ENCODE measurements around the gene DBNL. TPM values are rescaled to one million over a fixed set of nuclear protein-coding genes. Genes with fewer than 3 reads are reported as not detected.

DBNL gene
- total RNA-seq, 4 donors from 2014 or later: 92.2 to 132 (median 124) TPM

DNA sequence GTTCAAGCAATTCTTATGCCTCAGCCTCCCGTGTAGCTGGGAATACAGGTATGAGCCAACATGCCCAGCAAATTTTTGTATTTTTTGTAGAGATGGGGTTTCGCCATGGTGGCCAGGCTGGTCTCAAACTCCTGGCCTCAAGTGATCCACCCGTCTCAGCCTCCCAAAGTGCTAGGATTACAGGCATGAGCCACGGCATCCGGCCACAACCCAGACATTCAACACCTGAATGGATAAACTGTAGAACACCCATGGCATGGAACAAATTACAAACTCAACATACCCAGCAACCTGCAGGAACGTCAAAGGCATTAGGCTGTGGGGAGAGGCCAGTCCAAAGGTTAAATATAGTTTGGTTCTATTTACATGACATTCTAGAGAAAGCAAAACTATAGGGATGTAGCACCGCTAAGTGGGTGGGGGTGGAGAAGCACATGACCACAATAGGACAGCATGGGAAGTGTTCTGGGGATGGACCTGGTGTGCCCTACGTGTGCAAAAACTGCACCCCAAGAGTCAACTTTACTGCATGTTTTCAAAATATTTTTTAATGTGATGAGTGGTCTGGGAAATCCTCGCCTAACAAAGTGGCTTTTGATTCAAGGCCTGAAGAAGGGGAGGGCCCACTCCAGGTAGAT, 27.3 kb downstream of the DBNL start:
- H3K27ac ChIP-seq: peak overlapping the region in 3 of 4 donors; percentile 69 to 78 (median 72)
- ATAC-seq: no peak
- peaks cover 0 to 45% of the 10 kb centered on the region in 2 donors for H3K36me3 ChIP-seq
- no peak overlapping the region for H3K4me3 ChIP-seq
- no peaks in the 10 kb centered on the region for H3K9me3 ChIP-seq
- H3K4me1 ChIP-seq: peaks cover 0 to 44% (median 19%) of the 10 kb centered on the region in 3 donors
- TF ChIP-seq EP300 (IDR thresholded peaks at IDR 0.05): no peak
- no peak for TF ChIP-seq POLR2AphosphoS5 (IDR thresholded peaks at IDR 0.05)
- TF ChIP-seq, protein P1, sequence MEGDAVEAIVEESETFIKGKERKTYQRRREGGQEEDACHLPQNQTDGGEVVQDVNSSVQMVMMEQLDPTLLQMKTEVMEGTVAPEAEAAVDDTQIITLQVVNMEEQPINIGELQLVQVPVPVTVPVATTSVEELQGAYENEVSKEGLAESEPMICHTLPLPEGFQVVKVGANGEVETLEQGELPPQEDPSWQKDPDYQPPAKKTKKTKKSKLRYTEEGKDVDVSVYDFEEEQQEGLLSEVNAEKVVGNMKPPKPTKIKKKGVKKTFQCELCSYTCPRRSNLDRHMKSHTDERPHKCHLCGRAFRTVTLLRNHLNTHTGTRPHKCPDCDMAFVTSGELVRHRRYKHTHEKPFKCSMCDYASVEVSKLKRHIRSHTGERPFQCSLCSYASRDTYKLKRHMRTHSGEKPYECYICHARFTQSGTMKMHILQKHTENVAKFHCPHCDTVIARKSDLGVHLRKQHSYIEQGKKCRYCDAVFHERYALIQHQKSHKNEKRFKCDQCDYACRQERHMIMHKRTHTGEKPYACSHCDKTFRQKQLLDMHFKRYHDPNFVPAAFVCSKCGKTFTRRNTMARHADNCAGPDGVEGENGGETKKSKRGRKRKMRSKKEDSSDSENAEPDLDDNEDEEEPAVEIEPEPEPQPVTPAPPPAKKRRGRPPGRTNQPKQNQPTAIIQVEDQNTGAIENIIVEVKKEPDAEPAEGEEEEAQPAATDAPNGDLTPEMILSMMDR (IDR thresholded peaks at IDR 0.05): no peak
- no peak for TF ChIP-seq POLR2A (IDR thresholded peaks at IDR 0.05)
- 30 to 61% methylated on average over 4 to 8 of the region's 9 CpGs for WGBS, 2 donors (ENCODE audit: low coverage in 1 of 2)
- no peaks in the 10 kb centered on the region for H3K27me3 ChIP-seq

DNA sequence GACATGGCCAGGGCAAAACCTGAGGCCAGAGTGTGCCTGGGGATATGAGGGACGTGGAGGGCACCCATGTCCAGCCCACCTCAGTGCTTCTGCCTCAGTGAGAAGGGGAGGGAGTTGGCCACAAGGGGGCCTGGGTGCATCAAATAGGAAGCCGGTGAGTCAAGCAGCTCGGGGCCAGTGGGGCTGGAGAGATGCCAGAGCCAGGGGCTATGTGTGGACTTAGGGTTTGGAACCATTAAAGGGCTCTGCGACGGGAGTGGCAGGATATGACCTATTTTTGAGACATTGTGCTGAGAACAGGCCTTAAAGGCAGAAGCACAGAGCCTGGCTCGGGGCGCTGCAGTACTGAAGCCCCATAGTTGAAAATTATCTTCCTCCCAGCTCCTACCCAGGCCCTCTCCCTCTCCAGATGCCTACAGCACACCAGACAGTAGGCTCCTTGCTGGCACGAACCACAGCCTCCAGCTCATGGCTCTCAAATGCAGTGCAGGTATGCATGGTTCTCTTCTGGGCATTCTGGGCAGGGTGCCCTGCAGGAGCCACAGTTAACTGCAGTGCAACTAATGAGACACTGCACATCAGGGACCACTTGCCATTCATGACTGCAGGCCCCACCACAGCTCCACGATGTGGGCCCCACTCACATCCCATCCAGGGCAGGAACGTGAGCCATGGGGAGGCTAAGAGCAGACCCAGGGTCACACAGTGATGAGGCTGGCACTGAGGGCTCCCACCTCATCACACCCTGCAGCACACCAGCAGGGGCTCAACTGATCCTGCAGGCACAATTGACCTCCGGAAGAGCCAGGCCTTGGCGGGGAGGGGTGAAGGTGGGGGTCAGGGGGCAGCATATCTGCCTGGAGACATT, 28.1 kb downstream of the DBNL start:
- Histone ChIP-seq H3K27ac (peak overlapping the region in 3 of 4 donors; percentile 69 to 78 (median 72)), H3K36me3 (peaks cover 0 to 53% of the 10 kb centered on the region in 2 donors), H3K9me3 (no peaks in the 10 kb centered on the region), H3K4me1 (peaks cover 0 to 41% (median 19%) of the 10 kb centered on the region in 3 donors), H3K4me3 (no peak overlapping the region), H3K27me3 (no peaks in the 10 kb centered on the region)
- peak; percentile 59 for ATAC-seq
- TF ChIP-seq, protein P1 (IDR thresholded peaks at IDR 0.05): peak in 3 of 4 experiments; percentile 55 to 79 (median 64)
- peak; percentile 18 for TF ChIP-seq POLR2AphosphoS5 (IDR thresholded peaks at IDR 0.05)
- no peak for TF ChIP-seq EP300 (IDR thresholded peaks at IDR 0.05)
- TF ChIP-seq POLR2A (IDR thresholded peaks at IDR 0.05): no peak
- WGBS, 2 donors (ENCODE audit: low coverage in 1 of 2): 13 to 30% methylated on average over 2 to 7 of the region's 12 CpGs

DNA sequence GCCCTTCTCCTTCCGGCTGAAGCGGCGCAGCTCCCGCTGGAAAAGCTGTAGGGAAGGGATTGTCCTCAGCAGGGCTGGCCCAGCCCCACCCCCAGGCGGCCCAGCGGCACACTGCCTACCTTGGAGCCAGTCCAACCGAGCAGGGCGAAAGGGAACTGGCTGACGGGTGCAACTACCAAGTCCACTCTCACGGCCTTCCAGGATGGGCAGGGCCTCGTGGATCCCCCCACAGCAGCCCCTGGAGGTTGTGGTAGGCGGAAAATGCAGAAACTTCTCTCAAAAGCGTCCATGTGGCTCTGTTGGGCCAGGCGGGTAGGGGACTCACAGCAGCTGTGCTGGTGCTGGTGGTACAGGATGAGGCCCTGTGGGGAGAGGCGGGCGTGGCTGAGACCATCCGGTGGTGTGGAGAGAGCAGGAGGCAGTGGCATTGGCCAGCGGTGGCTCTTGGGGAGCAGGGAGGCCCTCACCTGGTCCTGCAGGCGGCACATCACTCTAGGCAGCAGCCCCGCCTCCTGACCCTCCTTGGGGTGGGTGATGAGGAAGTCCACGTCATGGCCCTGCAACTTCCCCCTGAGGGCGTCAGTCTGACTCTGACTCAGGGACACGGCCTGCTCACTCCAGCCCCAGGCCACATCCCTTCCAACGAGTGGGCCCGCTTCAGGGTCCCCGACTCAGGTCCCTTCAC, 29.3 kb downstream of the DBNL start:
- Histone ChIP-seq H3K4me3 (peak overlapping the region in 1 of 2 donors; percentile 13), H3K36me3 (peaks cover 0 to 65% of the 10 kb centered on the region in 2 donors), H3K9me3 (no peaks in the 10 kb centered on the region)

DNA sequence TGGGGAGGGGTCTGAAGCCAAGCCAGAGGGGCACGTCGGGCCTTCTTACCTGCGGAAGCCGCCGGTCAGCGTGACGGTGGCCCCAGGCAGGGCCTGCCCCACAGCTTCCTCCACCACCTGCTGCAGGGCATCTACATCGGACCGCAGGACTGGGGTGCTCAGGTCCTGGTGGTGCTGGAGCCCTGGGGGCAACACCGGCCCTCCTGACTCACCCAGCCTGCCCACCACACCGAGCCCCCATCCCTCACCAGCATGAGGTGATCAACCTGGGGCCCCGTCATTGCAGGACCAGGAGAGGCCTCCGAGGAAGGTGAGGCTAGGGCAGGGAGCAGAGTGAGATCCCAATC, 29.8 kb downstream of the DBNL start:
- Histone ChIP-seq H3K27ac (peak overlapping the region in 3 of 4 donors; percentile 69 to 78 (median 72)), H3K4me3 (no peak overlapping the region), H3K4me1 (peaks cover 0 to 49% (median 19%) of the 10 kb centered on the region in 3 donors), H3K36me3 (peaks cover 0 to 70% of the 10 kb centered on the region in 2 donors), H3K9me3 (no peaks in the 10 kb centered on the region), H3K27me3 (no peaks in the 10 kb centered on the region)
- TF ChIP-seq, protein P1 (IDR thresholded peaks at IDR 0.05): no peak
- TF ChIP-seq POLR2AphosphoS5 (IDR thresholded peaks at IDR 0.05) (no peak), POLR2A (IDR thresholded peaks at IDR 0.05) (no peak), EP300 (IDR thresholded peaks at IDR 0.05) (no peak)
- no peak for ATAC-seq
- 89% methylated on average over 4 of the region's 13 CpGs; no CpG with 5 or more reads in 1 of the 2 donors for WGBS, 2 donors (ENCODE audit: low coverage in 1 of 2)

More for the DNA sequence above, 29.3 kb downstream of the DBNL start:
- Histone ChIP-seq H3K27ac (peak overlapping the region in 3 of 4 donors; percentile 69 to 78 (median 72)), H3K4me1 (peaks cover 0 to 44% (median 19%) of the 10 kb centered on the region in 3 donors), H3K27me3 (no peaks in the 10 kb centered on the region)
- no peak for TF ChIP-seq POLR2A (IDR thresholded peaks at IDR 0.05)
- no peak for TF ChIP-seq EP300 (IDR thresholded peaks at IDR 0.05)
- TF ChIP-seq POLR2AphosphoS5 (IDR thresholded peaks at IDR 0.05): peak; percentile 66
- TF ChIP-seq, protein P1 (IDR thresholded peaks at IDR 0.05): no peak
- ATAC-seq: peak; percentile 85
- WGBS, 2 donors (ENCODE audit: low coverage in 1 of 2): no CpG with 5 or more reads among the region's 26 CpGs
